Karpas-422 (cell line): ENCODE data around the gene NPNT. TPM values are rescaled to one million over a fixed set of nuclear protein-coding genes. Genes with fewer than 3 reads are reported as not detected.

Experiments used
- DNase-seq: peaks from one replicate; pipeline ENCODE4 v3.0.0-alpha.2; 2015
- H2AFZ ChIP-seq: fragments of 200-600 bp; sonication (generic); 2 replicates; pipeline ENCODE4 v1.6.1; 2014; ENCODE audit warnings: antibody characterized with exemption, low read length, mixed read lengths
- H3K27ac ChIP-seq: fragments of 200-600 bp; sonication (generic); 2 replicates; pipeline ENCODE4 v1.5.1; 2014; ENCODE audit warnings: mild to moderate bottlenecking, low read length, moderate library complexity
- H3K27me3 ChIP-seq: fragments of 200-600 bp; sonication (generic); 2 replicates; pipeline ENCODE4 v1.6.1; 2014; ENCODE audit warnings: low read length, mixed read lengths
- H3K36me3 ChIP-seq: fragments of 200-600 bp; sonication (generic); 2 replicates; pipeline ENCODE4 v1.6.1; 2014; ENCODE audit warnings: low read length, mixed read lengths; ENCODE audit not compliant: insufficient read depth
- H3K4me1 ChIP-seq: fragments of 200-600 bp; sonication (generic); 2 replicates; pipeline ENCODE4 v1.6.1; 2014; ENCODE audit warnings: mild to moderate bottlenecking, low read length, mixed read lengths
- H3K4me2 ChIP-seq: fragments of 200-600 bp; sonication (generic); 2 replicates; pipeline ENCODE4 v1.6.1; 2014; ENCODE audit warnings: low read length, low read depth, mild to moderate bottlenecking; ENCODE audit not compliant: poor library complexity, severe bottlenecking
- H3K4me3 ChIP-seq: fragments of 200-600 bp; sonication (generic); 2 replicates; pipeline ENCODE4 v1.5.1; 2014; ENCODE audit warnings: mild to moderate bottlenecking, antibody characterized with exemption, low read length, mixed read lengths
- H3K79me2 ChIP-seq: fragments of 200-600 bp; sonication (generic); 2 replicates; pipeline ENCODE4 v1.6.1; 2014; ENCODE audit warnings: mild to moderate bottlenecking, low read length, mixed read lengths
- H3K9ac ChIP-seq: fragments of 200-600 bp; sonication (generic); 2 replicates; pipeline ENCODE4 v1.6.0; 2014; ENCODE audit warnings: low read length
- H3K9me2 ChIP-seq: fragments of 200-600 bp; sonication (generic), shearing (Covaris generic); replicated peaks from 2 replicates; pipeline ENCODE4 v1.6.0; 2014; ENCODE audit warnings: mild to moderate bottlenecking, low read length, moderate library complexity; ENCODE audit not compliant: insufficient read depth
- H3K9me3 ChIP-seq: fragments of 300-700, 200-600 bp; sonication (generic); 2 replicates; pipeline ENCODE4 v1.6.1; 2014; ENCODE audit warnings: low read length, mixed read lengths
- H4K20me1 ChIP-seq: fragments of 200-600 bp; sonication (generic); 2 replicates; pipeline ENCODE4 v1.6.1; 2014; ENCODE audit warnings: mild to moderate bottlenecking, antibody characterized with exemption, low read length, low read depth; ENCODE audit not compliant: insufficient read depth
- total RNA-seq: library from RNA; depleted of rRNA; stranded (reverse); fragments of >200 nt; shearing (Covaris generic); gene quantifications from 2 replicates; pipeline ENCODE4 v1.2.3, GENCODE V29; 2014; ENCODE audit warnings: low replicate concordance

Gene NPNT
- total RNA-seq, 1 experiment from 2014 or later = not detected

DNA sequence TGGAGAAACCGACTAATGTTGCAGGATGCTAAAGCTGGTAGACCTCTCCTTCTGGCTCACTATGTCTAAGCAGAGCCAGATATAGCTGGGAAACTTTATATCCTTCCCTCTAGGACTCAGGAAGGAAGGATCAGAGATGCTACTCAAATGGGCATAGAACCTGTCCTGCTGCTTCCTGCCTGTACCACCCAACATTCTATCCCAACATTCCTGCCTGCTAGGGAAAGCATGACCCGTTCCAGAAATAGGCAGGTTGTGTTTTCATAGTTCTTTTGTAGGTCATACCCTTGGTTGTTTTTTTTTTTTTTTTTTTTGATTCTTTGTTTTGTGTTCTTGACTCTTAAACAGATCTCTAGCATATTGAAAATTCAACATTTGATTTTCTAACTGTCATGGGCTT, 5.3 kb downstream of the NPNT start:
- no peaks in the 10 kb centered on the region for H3K9me2 ChIP-seq
- H2AFZ ChIP-seq = no peak overlapping the region
- H3K27ac ChIP-seq = no peak overlapping the region
- H3K27me3 ChIP-seq = no peaks in the 10 kb centered on the region
- no peaks in the 10 kb centered on the region for H4K20me1 ChIP-seq
- DNase-seq = no peak
- H3K4me2 ChIP-seq = no peak overlapping the region
- H3K79me2 ChIP-seq = no peaks in the 10 kb centered on the region
- H3K4me3 ChIP-seq = no peak overlapping the region
- H3K36me3 ChIP-seq = no peaks in the 10 kb centered on the region
- no peaks in the 10 kb centered on the region for H3K9me3 ChIP-seq
- no peak overlapping the region for H3K9ac ChIP-seq
- H3K4me1 ChIP-seq = peaks cover 11% of the 10 kb centered on the region

DNA sequence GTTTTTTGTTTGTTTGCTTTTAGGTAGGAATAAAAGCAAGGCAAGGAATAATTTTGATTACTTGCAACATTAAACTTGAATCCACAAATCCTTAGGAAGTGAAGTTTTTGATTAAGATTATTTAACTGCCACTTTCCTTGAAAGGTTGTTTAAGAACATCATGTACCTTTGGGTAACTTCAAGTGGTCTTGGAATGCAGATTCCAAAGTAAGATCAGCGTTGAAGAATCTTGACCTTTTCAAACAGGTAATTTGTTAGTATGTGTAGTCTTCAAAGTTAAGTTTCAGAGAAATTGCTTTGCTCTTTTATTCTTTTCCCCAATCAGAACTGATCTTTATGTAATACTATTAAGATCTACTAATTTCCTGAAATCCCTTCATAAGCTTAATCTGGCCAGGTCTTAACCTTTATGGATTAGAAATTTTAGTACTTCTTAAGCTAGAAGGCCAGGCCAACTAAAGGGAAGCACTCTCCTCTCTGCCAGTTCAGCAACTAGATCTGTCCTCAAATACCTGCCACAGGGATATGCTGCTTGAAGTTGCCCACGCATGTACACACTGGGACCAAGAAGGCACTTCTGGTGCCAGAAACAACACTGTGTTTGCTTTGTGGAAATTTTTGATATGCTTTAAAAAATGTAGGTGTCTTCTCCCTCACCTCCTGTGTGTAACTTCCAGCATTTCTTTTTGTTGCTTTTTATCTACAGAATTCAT, 7.4 kb downstream of the NPNT start:
- Histone ChIP-seq H3K36me3 (no peaks in the 10 kb centered on the region), H3K4me2 (no peak overlapping the region), H3K4me3 (no peak overlapping the region), H3K27ac (no peak overlapping the region), H4K20me1 (no peaks in the 10 kb centered on the region), H3K9me3 (no peaks in the 10 kb centered on the region), H3K27me3 (no peaks in the 10 kb centered on the region), H3K9ac (no peak overlapping the region), H2AFZ (no peak overlapping the region), H3K4me1 (no peaks in the 10 kb centered on the region), H3K79me2 (no peaks in the 10 kb centered on the region), H3K9me2 (no peaks in the 10 kb centered on the region)
- DNase-seq = no peak

- no peaks in the 10 kb centered on the region for H4K20me1 ChIP-seq
- H3K9ac ChIP-seq = no peak overlapping the region
- no peaks in the 10 kb centered on the region for H3K79me2 ChIP-seq
- H3K9me2 ChIP-seq = no peaks in the 10 kb centered on the region
- no peak for DNase-seq
- H3K27ac ChIP-seq = no peak overlapping the region
- no peaks in the 10 kb centered on the region for H3K36me3 ChIP-seq
- H3K27me3 ChIP-seq = no peaks in the 10 kb centered on the region
- no peaks in the 10 kb centered on the region for H3K4me1 ChIP-seq
- H2AFZ ChIP-seq = no peak overlapping the region
- H3K4me3 ChIP-seq = no peak overlapping the region
- H3K9me3 ChIP-seq = no peaks in the 10 kb centered on the region
- H3K4me2 ChIP-seq = no peak overlapping the region
Measured at GRCh38 chr4:105909787-105910281, 14.6 kb downstream of the NPNT start.

DNA sequence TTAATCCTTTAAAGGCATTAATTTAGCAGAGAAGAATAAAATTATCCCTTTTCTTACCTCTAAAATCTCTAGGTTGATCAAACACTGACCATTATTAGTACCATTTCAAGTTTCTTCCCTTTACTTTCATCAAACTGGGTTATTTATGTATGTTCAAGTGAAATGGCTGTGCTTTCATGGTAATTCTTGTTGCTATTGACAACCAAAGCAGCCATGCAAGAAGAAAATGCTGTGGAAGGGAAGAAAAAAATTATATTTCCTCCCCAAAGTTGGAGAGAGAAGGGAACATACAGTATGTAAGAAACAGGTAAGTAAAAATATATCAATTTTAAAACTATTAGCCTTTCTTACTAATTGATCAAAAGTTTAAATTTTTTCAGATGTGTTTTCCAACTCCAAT, 16.2 kb downstream of the NPNT start:
- Histone ChIP-seq H3K4me1 (no peaks in the 10 kb centered on the region), H3K9me3 (no peaks in the 10 kb centered on the region), H2AFZ (no peak overlapping the region), H4K20me1 (no peaks in the 10 kb centered on the region), H3K27me3 (no peaks in the 10 kb centered on the region), H3K9ac (no peak overlapping the region), H3K4me3 (no peak overlapping the region), H3K79me2 (no peaks in the 10 kb centered on the region), H3K36me3 (no peaks in the 10 kb centered on the region), H3K9me2 (no peaks in the 10 kb centered on the region), H3K4me2 (no peak overlapping the region), H3K27ac (no peak overlapping the region)
- DNase-seq = no peak

DNA sequence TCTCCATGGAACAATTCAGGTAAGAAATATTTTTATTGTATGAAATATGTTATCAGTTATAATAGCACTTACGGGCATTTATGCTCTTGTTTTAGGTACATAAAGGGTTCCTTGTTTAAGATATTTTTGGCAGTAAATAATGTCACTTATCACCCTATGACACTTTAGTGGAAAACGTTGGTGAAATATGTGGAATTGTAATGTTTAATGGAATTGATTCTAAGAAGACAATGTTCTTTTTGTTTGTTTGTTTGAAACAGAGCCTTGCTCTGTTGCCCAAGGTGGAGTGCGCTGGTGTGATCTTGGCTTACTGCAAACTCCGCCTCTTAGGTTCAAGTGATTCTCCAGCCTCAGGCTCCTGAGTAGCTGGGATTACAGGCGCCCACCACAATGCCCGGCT, 17.4 kb downstream of the NPNT start:
- no peaks in the 10 kb centered on the region for H3K9me2 ChIP-seq
- H3K36me3 ChIP-seq = no peaks in the 10 kb centered on the region
- H3K4me3 ChIP-seq = no peak overlapping the region
- no peaks in the 10 kb centered on the region for H4K20me1 ChIP-seq
- no peaks in the 10 kb centered on the region for H3K79me2 ChIP-seq
- no peak overlapping the region for H3K9ac ChIP-seq
- H3K27me3 ChIP-seq = no peaks in the 10 kb centered on the region
- DNase-seq = no peak
- H3K9me3 ChIP-seq = no peaks in the 10 kb centered on the region
- no peak overlapping the region for H3K27ac ChIP-seq
- no peak overlapping the region for H2AFZ ChIP-seq
- H3K4me1 ChIP-seq = no peaks in the 10 kb centered on the region
- no peak overlapping the region for H3K4me2 ChIP-seq

- no peaks in the 10 kb centered on the region for H3K36me3 ChIP-seq
- H3K4me3 ChIP-seq = no peak overlapping the region
- no peak overlapping the region for H3K9ac ChIP-seq
- no peaks in the 10 kb centered on the region for H3K79me2 ChIP-seq
- H3K9me2 ChIP-seq = no peaks in the 10 kb centered on the region
- H3K27me3 ChIP-seq = no peaks in the 10 kb centered on the region
- no peaks in the 10 kb centered on the region for H3K4me1 ChIP-seq
- DNase-seq = no peak
- no peaks in the 10 kb centered on the region for H3K9me3 ChIP-seq
- no peak overlapping the region for H2AFZ ChIP-seq
- no peak overlapping the region for H3K4me2 ChIP-seq
- H4K20me1 ChIP-seq = no peaks in the 10 kb centered on the region
- no peak overlapping the region for H3K27ac ChIP-seq
Measured at GRCh38 chr4:105917171-105917685, 22.0 kb downstream of the NPNT start.

DNA sequence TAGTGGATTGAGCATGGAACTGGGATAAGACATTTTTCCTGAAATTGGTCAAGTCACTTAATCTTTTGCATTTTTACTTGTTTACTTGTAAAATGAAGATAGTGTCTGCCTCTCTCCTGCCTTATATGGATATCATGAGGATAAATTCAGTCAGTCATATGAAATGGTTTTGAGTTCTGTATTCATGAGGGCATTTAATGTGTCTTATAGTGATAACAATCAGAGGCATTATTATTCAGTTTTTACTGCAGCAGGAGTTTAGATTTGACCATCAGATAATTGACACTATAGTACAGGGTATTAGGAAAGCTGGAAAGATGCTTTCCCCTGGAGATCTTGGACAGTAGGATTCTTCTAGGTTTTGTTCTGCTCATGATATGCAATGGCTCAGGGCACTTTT, 26.0 kb downstream of the NPNT start:
- H3K4me3 ChIP-seq = no peak overlapping the region
- no peaks in the 10 kb centered on the region for H3K9me3 ChIP-seq
- no peaks in the 10 kb centered on the region for H3K4me1 ChIP-seq
- no peak overlapping the region for H3K9ac ChIP-seq
- H3K27ac ChIP-seq = no peak overlapping the region
- H3K9me2 ChIP-seq = no peaks in the 10 kb centered on the region
- H3K79me2 ChIP-seq = no peaks in the 10 kb centered on the region
- H3K4me2 ChIP-seq = no peak overlapping the region
- no peaks in the 10 kb centered on the region for H3K36me3 ChIP-seq
- no peaks in the 10 kb centered on the region for H4K20me1 ChIP-seq
- no peak overlapping the region for H2AFZ ChIP-seq
- no peak for DNase-seq
- no peaks in the 10 kb centered on the region for H3K27me3 ChIP-seq

DNA sequence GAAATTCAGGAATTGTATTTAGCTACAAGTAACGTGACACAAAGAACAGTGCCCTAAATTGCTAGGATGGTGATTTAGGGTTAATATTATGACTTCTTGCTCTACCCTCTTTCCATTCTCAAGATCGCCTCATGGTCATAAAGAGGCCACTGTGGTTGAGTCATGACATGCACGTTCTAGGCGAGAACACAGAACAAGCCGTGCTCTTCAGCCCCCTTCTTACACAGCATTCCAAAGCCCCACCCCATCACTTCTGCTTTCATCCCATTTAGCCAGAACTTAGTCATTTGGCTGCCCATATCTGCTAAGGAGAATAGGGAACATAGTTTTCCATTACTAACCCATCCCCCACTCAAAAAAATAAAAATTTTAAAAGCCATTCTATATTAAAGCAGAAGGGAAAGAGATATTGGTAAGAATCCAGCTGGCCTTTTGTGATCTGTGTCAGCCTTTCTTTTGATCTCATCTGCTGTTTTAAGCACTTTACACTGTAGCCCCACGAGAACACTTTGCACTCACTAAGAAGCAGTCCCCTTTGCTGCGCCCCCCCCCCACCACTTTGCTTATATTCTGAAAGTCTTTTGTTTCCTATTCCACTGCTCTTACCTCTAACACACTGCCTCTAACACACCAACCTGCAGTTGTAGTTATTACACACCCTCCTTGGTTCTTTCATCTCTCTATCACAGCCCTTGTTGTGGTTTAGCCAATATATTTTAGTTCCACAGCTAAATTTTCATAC, 28.4 kb downstream of the NPNT start:
- Histone ChIP-seq H3K9me3 (no peaks in the 10 kb centered on the region), H3K27ac (no peak overlapping the region), H3K4me3 (no peak overlapping the region), H3K9ac (no peak overlapping the region), H3K9me2 (no peaks in the 10 kb centered on the region), H3K79me2 (no peaks in the 10 kb centered on the region), H3K4me2 (no peak overlapping the region), H3K27me3 (no peaks in the 10 kb centered on the region), H3K36me3 (no peaks in the 10 kb centered on the region), H4K20me1 (no peaks in the 10 kb centered on the region), H2AFZ (no peak overlapping the region), H3K4me1 (no peaks in the 10 kb centered on the region)
- no peak for DNase-seq
